Mesodermal cell (in vitro differentiated cells): ENCODE results near the gene ARHGEF6.
"Not testable (repeated sequence)": the region's sequence is repeated elsewhere in the genome, so short reads cannot be mapped to it uniquely, and the experiment has no call there.

Source experiments
- H3K27ac ChIP-seq: 2 replicates; pipeline ENCODE4 v1.7.0; 2013; ENCODE audit warnings: mild to moderate bottlenecking, low read depth, low read length, moderate library complexity; ENCODE audit not compliant: severe bottlenecking
- H3K36me3 ChIP-seq: 2 replicates; pipeline ENCODE4 v1.7.1; 2013; ENCODE audit warnings: mild to moderate bottlenecking, low read length, moderate library complexity; ENCODE audit not compliant: control insufficient read depth, insufficient read depth
- H3K4me1 ChIP-seq: one replicate; pipeline ENCODE4 v1.7.1; 2013; ENCODE audit warnings: mild to moderate bottlenecking, low read length; ENCODE audit not compliant: insufficient read depth, control insufficient read depth, poor library complexity, severe bottlenecking
- H3K4me3 ChIP-seq: 2 replicates; pipeline ENCODE4 v1.7.0; 2013; ENCODE audit warnings: low read length, control low read depth, mild to moderate bottlenecking; ENCODE audit not compliant: insufficient read depth, poor library complexity, severe bottlenecking; ENCODE audit errors: extremely low read depth
- H3K9me3 ChIP-seq: 2 replicates; pipeline ENCODE4 v1.7.1; 2013; ENCODE audit warnings: mild to moderate bottlenecking, low read length, moderate library complexity; ENCODE audit not compliant: control insufficient read depth
- WGBS, 2 experiments: methylation state at CpG; one replicate each; pipeline ENCODE4 v1.1.5; 2013; ENCODE audit warnings: missing lambda C conversion rate in 2 of 2; ENCODE audit not compliant: insufficient coverage in 2 of 2; 5-methylcytosine and 5-hydroxymethylcytosine counted together

ARHGEF6 gene

GRCh38 chrX:136814847-136815750, 34.4 kb upstream of the ARHGEF6 start:
- no peaks in the 10 kb centered on the region for H3K9me3 ChIP-seq
- H3K27ac ChIP-seq, result no peak overlapping the region
- no peaks in the 10 kb centered on the region for H3K4me1 ChIP-seq
- no peaks in the 10 kb centered on the region for H3K36me3 ChIP-seq
- WGBS, 2 experiments, result no CpG with 5 or more reads among the region's 3 CpGs
- no peak overlapping the region for H3K4me3 ChIP-seq

GRCh38 chrX:136812286-136812685, 31.6 kb upstream of the ARHGEF6 start:
- Histone ChIP-seq H3K4me1 (no peaks in the 10 kb centered on the region), H3K36me3 (no peaks in the 10 kb centered on the region), H3K9me3 (no peaks in the 10 kb centered on the region), H3K4me3 (no peak overlapping the region), H3K27ac (no peak overlapping the region)
- no CpG with 5 or more reads among the region's 1 CpG for WGBS, 2 experiments

GRCh38 chrX:136810493-136810892, 29.8 kb upstream of the ARHGEF6 start:
- Histone ChIP-seq H3K36me3 (no peaks in the 10 kb centered on the region), H3K9me3 (no peaks in the 10 kb centered on the region), H3K4me1 (no peaks in the 10 kb centered on the region), H3K4me3 (no peak overlapping the region), H3K27ac (no peak overlapping the region)
- WGBS, 2 experiments, result no CpG with 5 or more reads among the region's 3 CpGs

GRCh38 chrX:136806891-136807410, 26.2 kb upstream of the ARHGEF6 start:
- H3K36me3 ChIP-seq, result no peaks in the 10 kb centered on the region
- no peak overlapping the region for H3K4me3 ChIP-seq
- no peaks in the 10 kb centered on the region for H3K4me1 ChIP-seq
- no CpG with 5 or more reads among the region's 1 CpG for WGBS, 2 experiments
- no peak overlapping the region for H3K27ac ChIP-seq
- H3K9me3 ChIP-seq, result no peaks in the 10 kb centered on the region

- Histone ChIP-seq H3K4me1 (no peaks in the 10 kb centered on the region), H3K4me3 (no peak overlapping the region), H3K9me3 (no peaks in the 10 kb centered on the region), H3K27ac (no peak overlapping the region), H3K36me3 (no peaks in the 10 kb centered on the region)
- WGBS, 2 experiments, result 100% methylated on average over 1 of the region's 2 CpGs; no CpG with 5 or more reads in 1 of the 2 experiments
Measured at GRCh38 chrX:136802515-136802914, 21.8 kb upstream of the ARHGEF6 start.

- Histone ChIP-seq H3K9me3 (no peaks in the 10 kb centered on the region), H3K36me3 (no peaks in the 10 kb centered on the region), H3K4me1 (no peaks in the 10 kb centered on the region), H3K4me3 (no peak overlapping the region), H3K27ac (no peak overlapping the region)
- WGBS, 2 experiments, result 30 to 59% methylated on average over 2 to 3 of the region's 3 CpGs
Measured at GRCh38 chrX:136797787-136798186, 17.1 kb upstream of the ARHGEF6 start.

GRCh38 chrX:136795132-136795531, 14.4 kb upstream of the ARHGEF6 start:
- H3K27ac ChIP-seq, H3K4me1 ChIP-seq, H3K36me3 ChIP-seq, H3K9me3 ChIP-seq, H3K4me3 ChIP-seq: not testable (repeated sequence)
- no CpG with 5 or more reads among the region's 1 CpG for WGBS, 2 experiments

GRCh38 chrX:136794660-136795059, 13.9 kb upstream of the ARHGEF6 start:
- not testable (repeated sequence) for H3K4me1 ChIP-seq, H3K9me3 ChIP-seq, H3K27ac ChIP-seq, H3K4me3 ChIP-seq, H3K36me3 ChIP-seq
- WGBS, 2 experiments, result no CpG with 5 or more reads among the region's 3 CpGs

GRCh38 chrX:136794080-136794479, 13.3 kb upstream of the ARHGEF6 start:
- no peaks in the 10 kb centered on the region for H3K36me3 ChIP-seq
- no peaks in the 10 kb centered on the region for H3K9me3 ChIP-seq
- no peaks in the 10 kb centered on the region for H3K4me1 ChIP-seq
- H3K4me3 ChIP-seq, result no peak overlapping the region
- H3K27ac ChIP-seq, result no peak overlapping the region
- 29 to 100% methylated on average over 1 of the region's 1 CpG for WGBS, 2 experiments

- H3K9me3 ChIP-seq, result no peaks in the 10 kb centered on the region
- H3K27ac ChIP-seq, result no peak overlapping the region
- no CpG with 5 or more reads among the region's 4 CpGs for WGBS, 2 experiments
- no peak overlapping the region for H3K4me3 ChIP-seq
- no peaks in the 10 kb centered on the region for H3K4me1 ChIP-seq
- no peaks in the 10 kb centered on the region for H3K36me3 ChIP-seq
Measured at GRCh38 chrX:136789856-136790255, 9.1 kb upstream of the ARHGEF6 start.

GRCh38 chrX:136784231-136784630, 3.5 kb upstream of the ARHGEF6 start:
- no peaks in the 10 kb centered on the region for H3K9me3 ChIP-seq
- 100% methylated on average over 1 of the region's 1 CpG for WGBS, 2 experiments
- H3K27ac ChIP-seq, result no peak overlapping the region
- peaks cover 9% of the 10 kb centered on the region for H3K4me1 ChIP-seq
- no peak overlapping the region for H3K4me3 ChIP-seq
- no peaks in the 10 kb centered on the region for H3K36me3 ChIP-seq
